GM19035 (cell line): ENCODE data around the gene MXD1.
"Not testable (repeated sequence)": the region's sequence is repeated elsewhere in the genome, so short reads cannot be mapped to it uniquely, and the experiment has no call there.

Source experiments
- ATAC-seq: cut with Tn5 transposase; IDR thresholded peaks from one replicate; pipeline ENCODE4 v1.9.1; 2021; ENCODE audit not compliant: unreplicated experiment

Gene MXD1

DNA sequence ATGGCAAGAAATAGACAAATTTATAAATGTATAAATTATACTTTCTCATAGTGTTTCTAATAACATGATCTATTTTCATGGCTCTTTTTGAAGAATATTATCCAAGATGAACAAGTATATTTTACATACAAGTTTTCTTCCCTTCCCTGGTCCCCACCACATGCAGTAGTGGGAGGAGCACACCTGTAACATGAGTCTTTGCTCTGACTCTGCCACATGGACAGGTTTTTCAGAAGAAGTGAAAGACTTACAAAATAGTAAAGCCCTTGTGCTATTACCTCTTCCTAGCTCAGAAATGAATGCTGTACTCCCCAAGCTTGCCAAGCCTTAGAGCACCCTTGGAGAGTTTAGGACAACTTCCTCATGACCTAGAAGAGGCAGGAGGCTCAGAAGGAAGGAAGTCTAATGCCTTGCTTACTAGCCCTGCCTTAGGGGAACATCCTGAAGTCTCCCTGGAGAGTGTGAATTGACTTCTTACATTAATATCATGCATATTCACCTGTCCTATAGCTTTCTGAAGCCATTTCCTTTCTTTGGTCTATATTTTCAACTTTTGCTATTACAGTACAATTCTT, 18.4 kb downstream of the MXD1 start:
- ATAC-seq = no peak

DNA sequence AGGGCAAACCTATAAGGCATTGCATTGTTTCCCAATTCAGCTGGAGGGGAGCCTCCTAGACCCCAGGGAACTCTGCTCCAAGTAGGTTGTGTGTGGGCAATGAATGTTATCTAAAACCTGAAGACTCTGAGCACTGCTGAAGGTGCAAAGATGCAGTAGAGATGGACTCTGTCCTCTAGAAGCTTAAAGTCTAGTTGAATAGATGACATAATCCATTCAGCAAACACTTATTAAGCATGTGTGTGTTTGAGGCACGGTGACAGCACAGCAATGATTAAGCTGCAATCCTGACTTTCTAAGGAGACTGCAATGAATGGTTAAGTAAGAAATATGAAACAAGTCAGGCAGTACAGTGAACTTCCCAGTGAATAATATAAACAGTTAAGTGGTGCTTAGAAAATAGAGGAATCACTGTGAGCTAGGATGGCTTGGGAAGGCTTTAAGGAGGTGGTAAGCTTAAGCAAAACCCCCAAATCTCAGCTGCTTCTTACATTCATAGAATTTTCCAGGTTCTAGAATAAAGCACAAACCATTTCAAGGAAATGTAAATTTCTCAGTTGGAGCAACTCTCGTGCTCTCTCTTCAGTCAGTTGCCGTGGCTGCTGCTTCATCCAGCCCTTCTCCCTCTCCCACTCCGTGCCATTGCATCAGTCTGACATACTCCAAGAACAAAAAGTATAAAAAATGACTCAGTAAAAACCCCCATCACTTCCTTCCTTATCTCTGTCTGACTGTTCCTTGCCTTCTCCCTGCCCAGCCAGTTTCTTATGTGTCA, 19.1 kb downstream of the MXD1 start:
- no peak for ATAC-seq

DNA sequence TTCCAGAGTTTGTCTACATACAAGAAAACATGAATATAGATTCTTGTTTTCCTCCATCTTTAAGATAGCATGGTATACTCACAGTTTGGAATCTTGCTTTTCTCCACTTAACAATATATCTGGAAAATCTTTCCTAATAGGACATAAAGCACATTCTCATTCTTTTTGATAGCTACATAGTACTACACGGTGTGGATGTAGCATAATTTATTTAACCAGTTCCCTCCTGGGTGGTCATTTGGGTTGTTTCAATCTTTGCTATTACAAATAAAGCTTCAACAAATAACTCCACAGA, 19.7 kb downstream of the MXD1 start:
- ATAC-seq = no peak

DNA sequence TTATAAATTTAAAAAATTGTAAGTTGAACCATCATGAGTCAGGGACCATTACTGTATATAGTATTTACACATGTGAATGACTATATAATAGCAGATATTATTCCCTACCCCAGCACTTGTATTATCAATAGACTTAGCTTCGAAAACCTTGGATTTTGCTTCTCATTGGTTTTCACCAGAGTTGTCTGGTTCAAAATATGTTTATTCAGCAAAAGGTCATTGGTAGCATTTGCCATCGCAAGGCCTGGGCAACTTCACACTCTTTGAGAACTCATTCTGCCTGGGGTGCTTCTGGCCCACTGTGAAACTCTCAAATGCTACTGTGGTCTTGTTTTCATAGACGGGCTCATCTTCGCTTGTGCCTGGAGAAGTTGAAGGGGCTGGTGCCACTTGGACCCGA, 20.1 kb downstream of the MXD1 start:
- ATAC-seq = no peak

DNA sequence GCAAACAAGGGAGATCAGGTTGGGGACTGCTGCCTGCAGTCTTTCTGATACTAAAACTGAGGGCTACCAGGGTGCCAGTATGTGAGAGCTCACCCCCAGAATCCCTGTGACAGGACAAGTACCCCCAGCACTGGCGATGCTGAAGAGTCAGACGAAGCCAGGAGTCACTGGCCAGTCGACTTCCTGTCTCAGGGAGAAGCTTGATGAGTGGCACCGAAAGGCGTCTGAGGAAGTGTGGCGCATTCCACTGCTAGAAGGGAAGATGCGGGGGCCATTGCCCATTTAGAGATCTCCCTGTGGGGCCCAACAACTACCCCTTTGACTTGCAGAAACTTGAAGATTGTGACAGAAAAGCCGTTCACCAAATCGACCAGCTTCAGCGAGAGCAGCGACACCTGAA, 22.0 kb downstream of the MXD1 start:
- no peak for ATAC-seq

DNA sequence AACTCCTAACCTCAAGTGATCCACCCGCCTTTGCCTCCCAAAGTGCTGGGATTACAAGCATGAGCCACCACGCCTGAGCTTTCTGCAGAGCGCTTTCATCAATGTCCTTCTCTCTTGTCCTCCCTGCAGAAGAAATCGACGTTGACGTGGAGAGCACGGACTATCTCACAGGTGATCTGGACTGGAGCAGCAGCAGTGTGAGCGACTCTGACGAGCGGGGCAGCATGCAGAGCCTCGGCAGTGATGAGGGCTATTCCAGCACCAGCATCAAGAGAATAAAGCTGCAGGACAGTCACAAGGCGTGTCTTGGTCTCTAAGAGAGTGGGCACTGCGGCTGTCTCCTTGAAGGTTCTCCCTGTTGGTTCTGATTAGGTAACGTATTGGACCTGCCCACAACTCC, 23.1 kb downstream of the MXD1 start:
- ATAC-seq = no peak

DNA sequence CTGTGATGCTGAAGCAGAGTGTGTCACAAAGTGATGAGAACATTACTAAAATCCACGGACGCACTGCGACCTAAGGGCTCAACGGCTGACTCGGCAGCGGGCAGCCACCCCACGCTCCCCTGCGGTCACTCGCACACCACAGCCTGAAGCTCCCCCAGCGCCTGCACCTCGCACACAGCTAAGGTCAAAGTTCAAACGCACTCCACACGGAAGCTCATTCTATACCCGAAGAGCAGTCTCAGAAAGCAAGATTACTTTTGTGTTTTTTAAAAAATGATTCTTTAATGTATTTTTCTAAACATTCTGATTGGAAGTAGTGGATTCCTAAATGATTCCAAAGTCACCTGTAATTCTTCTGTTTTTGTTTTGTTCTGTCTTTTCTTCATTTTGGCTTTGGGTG, 24.8 kb downstream of the MXD1 start:
- no peak for ATAC-seq

DNA sequence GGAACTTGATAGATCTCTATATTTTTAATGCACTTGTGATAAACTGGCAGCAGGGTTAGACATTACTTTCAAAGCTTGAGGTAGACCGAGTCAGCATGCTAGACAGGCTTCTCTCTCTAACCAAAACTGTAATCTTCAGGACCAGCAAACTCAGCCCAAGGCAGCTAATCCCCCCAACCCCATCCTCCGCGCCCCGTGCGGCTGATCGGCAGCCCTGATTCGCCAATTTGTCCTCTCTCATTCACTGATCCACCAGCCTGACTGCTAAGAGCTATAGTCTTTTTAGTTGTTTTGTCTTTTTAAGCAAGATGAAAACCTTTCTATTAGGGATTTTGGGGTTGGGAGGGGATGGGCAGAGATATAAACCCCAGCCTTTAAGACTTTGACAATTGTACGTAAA, 25.8 kb downstream of the MXD1 start:
- ATAC-seq = no peak

DNA sequence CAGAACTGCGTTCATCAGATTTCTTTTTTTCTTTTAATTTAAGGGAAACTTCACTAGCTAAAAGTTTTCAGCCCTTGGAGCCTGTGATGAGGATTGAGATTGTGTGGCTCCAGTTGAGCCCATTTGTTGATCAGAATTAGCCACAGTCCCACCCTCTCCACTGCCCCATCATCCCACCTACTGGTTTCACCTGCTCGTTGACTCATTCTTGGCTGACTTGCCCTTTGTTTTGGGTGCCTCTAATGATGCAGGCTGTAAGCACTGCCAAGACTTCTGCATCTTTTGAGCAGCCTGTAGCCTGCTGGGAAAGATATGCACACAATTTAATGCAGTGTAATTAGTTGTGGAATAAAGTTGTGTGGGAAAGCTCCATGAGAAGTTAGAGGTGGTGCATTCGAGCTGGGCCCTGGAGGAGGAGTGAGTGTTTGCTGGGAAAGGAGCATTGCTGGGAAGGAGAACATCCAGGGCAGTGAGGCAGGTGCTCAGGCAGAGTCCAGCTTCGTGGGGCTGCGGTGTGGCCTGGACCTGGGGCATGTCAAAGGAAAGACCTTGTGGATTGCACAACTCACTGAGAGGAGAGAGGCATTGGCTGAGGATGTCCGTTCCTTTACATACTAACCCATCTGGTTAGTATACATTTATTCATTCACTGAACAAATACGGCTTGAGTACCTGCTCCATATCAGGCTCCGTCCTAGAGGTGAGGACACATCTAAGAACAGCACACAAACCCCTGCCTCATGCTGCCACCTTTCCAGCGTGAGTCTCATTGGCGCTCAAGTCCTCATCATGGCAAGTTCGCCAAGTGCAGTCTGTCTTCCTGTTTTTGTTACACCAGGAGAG, 28.3 kb downstream of the MXD1 start:
- ATAC-seq = no peak

DNA sequence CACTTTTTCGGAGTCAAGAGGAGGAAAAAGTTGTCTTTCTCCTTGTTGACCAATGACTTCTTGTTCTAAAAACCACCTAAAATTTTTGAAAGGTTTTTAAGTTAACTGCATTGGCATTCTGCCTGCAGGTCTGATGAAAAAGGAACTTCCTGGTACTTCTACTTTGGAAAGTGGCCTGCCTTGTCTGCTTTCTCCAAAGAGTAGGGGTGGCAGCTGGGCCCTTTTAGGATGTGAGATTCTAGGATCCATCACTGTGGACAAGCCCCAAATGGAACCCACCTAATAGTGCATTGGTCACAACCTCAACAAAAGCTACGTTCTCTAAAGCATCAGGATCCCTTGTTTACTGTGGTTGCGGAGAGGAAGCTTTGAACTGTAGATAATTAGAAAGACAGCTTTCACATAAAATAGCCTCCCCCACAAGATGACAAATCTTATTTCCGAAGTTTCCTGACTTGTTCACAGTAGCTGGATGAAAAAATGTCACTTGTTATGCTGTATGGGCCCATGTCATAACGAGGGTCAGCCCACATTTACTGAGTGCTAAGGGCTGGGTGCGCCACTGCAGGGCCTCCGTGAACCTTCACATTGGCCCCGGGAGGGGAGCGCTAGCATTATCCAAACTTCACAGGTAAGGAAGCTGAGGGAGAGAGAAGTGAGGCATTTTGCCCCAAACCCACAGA, 29.1 kb downstream of the MXD1 start:
- ATAC-seq = no peak

DNA sequence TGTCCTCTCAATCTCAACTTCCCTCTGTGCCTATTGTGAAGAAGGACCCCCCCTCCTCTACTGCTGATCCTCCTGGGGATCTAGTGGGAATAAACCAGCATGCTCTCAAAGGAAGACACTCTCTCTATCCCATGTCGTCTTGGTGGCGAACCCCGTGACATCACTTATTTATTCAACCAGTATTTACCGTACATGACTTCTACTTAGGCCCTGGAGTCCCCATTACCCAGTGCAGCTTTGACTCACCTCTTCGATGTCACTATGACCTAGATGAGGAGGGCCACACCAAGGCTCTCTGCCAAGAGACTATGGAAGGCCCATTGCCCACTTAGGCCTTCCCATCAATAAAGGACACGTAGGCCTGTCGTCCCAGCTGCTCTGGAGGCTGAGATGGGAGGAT, 29.8 kb downstream of the MXD1 start:
- ATAC-seq = no peak

DNA sequence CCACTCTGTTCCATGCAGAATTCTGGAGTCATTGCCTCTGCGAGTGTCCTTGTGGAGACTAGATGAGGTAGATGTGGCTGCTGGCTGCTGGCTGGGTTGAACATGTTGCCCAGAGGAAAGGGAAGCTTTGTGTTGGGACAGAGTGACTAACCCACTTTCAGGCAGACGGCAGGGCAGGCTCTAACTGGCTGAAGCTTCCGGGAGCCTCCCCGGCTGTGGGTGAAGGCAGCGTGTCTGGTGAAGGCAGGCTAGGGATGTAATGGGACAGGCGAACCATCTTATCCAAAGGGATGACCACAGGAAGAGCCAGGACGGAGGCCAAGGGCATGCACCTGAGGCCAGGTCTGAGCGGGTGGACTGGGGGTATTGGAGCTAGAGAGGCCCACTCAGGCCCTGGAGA, 30.5 kb downstream of the MXD1 start:
- ATAC-seq = no peak

DNA sequence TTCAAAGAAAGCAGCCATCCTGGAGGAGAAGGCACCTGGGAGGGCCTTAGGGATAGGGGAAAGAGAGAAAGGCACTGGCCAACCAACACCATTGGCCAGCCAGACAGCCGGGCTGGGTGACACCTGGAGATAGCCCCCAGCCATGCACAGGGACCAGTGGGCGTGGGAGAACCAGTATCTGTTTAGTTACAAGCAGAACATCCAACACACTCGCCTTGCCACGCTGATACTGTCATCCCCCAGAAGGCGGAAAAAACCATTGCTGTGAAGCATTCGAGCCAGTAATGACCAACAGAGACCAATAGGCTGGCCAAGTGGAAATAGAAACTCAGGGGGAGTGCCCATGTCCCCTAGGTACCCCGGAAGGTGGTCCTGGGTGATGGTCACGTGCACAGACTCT, 31.0 kb downstream of the MXD1 start:
- no peak for ATAC-seq

DNA sequence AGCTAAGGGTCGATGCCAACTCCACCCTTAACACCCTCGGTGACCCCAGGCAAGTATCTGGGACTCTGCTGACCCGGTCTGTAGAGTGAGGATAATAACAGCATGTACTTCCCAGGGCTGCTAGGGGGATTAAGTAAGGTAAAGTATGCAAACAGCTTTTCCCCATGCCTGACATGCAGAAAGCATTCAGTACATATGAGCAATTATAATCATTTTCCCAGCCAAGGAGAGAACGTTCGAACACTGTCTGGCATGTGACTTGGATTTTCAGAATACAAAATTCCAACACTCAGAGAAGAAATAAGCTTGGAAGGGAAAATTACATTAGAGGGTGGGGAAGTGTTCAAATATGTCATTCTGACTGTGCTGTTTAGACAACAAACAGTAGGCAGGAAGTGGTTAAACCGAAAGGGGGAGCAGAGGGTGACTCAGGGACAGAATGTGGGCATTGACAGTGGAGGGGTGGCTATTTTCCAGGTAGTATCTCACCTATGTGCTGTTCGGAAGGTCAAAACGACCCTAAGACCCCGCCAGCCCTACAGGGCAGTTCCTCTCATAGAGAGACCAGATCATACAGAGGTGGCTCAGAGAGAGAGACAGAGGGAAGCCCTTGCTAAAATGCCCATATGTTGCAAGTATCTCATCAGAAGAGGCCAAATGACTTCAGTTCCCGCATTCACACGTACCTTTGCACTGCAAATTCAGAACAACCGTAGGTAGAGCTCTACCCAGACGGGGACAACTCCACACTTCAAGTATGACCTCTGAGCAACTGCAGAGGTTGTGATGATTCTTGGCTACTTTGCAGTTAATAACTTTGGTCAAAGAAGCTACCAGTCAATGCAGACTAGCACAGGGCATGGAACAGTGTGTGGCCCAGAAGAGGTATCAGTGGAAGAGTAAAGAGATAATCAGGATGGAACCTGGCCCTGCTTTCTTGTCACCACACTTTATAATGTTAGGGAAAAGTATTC, 31.7 kb downstream of the MXD1 start:
- ATAC-seq = peak; percentile 89

DNA sequence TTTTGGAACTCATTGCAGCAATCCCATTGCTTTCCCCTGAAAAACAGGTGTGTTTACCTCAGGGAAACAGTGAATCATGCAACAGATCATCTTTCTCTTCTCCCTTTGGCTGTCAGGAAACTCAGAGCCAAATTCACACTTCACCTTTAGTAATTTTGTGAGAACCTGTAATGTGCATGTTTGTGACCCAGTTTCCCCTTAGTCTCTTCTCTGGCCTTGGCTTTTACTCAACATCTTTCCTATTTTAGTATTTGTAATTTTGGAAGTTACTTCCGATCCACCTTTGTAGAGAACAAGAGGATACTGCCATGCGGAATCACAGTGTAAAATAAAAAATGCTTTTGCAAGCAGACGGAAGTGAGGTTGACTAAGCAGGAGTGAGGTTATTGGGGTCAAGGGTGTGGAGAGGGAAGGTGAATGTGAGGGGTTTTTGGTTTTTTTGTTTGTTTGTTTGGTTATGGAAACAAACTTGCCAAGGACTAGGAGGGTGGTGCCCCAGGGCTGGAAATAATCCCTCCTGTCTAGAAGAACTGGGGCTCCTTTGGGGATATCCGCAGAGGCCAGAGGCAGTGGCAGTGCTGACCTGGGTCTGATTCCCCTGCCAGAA, 32.5 kb downstream of the MXD1 start:
- ATAC-seq = no peak

DNA sequence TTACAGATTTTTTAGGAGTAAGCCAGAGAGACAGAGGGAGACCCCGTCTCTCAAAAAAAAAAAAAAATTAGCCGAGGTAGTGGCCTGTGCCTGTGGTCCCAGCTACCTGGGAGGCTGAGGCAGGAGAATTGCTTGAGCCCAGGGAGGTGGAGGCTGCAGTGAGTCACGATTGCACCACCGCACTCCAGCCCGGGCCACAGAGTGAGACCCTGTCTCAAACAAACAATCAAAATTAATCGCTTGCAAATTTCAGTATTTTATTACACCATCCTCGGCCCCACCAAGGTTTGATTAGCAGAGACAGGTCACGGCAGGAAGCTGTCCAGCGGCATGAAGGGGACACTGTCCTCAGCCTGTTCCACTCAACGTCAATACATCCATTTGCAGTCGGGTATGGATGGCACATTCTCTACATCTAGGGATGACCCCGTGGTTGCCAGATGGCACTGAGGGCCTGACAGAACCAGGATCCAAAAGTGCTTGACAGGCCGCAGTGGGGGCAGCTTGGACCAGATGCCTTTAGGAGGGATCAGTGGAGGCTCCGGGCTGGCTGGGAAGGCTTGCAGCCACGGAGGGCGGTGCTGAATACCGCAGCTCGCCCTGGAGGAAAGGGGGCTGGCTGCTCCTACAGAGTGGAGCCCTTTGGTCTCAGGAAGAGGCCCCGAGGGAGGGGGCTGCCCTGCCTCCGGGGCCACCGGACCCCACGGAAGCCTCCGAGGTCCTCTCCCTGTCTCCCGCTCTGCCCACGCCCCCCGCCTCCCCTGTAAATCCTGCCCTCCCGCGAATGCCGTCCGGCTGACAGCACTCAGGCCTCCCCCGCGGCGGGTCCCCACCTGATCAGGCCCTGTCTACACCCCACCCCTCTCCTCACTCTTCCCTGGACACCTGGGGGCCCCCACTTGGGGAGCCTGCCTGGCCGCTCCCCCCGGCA, 33.4 kb downstream of the MXD1 start:
- ATAC-seq = no peak

DNA sequence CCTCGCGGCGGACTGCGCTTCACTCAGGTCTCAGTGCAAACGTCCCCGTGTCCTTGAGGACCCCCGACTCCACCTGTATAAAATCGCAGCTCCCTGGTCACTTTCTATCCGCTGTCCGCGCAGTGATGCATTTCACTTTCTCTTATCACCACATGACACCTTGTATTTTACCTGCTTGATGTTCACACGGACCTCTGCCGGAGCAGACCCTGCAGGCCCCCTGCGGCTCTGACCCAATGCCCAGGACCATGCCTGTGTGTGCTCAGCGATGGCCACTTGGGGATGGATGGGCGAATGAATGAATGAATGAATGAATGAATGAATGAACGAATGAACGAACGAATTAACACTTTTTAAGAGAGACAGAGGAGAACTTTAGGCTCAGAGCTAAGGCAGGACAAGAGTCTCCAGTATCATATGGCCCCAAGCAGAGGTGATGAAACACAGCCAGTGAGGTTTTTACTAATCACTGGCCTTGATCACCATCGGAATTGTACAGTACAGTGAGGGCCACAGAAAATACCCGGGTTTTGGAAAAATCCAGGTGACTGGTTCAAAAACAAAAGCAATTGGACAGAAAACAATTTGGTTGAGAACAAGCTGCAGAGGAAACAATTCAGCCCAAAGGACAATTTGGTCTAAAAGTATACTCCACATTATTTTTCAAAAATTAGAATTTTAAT, 34.2 kb downstream of the MXD1 start:
- no peak for ATAC-seq

DNA sequence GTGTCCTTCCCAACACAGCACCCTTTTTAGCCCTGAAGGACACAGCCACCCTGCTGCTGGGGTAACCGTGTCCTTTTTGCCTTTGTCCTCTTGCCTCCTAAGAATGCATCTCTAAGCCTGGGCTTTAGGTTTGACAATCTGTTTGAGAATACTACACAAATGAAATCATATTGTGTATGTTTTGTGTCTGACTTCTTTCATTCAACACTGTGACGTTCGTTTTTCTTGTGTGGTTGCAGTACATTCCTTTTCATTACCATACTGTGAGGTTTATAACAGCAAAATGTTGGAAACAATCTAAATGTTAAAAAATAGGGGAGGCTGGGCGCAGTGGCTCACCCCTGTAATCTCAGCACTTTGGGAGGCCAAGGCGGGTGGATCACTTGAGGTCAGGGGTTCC, 35.3 kb downstream of the MXD1 start:
- ATAC-seq = no peak

DNA sequence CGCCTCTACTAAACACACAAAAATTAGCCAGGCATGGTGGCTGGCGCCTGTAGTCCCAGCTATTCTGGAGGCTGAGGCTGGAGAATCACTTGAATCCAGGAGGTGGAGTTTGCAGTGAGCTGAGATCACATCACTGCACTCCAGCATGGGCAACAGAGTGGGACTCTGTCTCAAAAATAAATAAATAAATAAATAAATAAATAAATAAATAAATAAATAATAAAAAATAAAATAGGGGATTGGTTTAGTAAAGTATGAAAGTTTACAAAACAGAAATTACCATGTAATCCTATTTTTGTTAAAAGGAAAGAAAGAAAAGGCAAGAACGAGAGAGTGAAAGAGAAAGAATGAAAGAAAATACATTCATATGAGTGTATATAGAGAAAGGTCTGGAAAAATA, 35.8 kb downstream of the MXD1 start:
- not testable (repeated sequence) for ATAC-seq
